C4-2B (cell line): ENCODE measurements around the gene TTLL8.

Experiments used
- CTCF ChIP-seq: fragments of 450-650 bp; conservative IDR thresholded peaks from 2 replicates; pipeline ENCODE4 v1.5.1; 2017; ENCODE audit warnings: mild to moderate bottlenecking
- ZFX ChIP-seq: fragments of 450-650 bp; IDR thresholded peaks from 2 replicates; pipeline ENCODE4 v1.6.1; 2017

- TF ChIP-seq CTCF (no peak), ZFX (no peak)
These were observed 25.5 kb upstream of the TTLL8 start for GRCh38 chr22:50083462-50084079.
